HCT116 (cell line): Measurements from ENCODE around the gene FAR1. TPM values are rescaled to one million over a fixed set of nuclear protein-coding genes. Genes with fewer than 3 reads are reported as not detected.

ENCODE experiments used
- ATAC-seq: fragments of 200-7000 bp; cut with Tn5 transposase; 2 replicates; pipeline ENCODE4 v1.9.1; 2020; ENCODE audit warnings: mild to moderate bottlenecking, moderate library complexity
- BruUV-seq: library from RNA; stranded (reverse); fragments of 400-500 nt; replicated peaks from 2 replicates; lab custom pipeline; 2021; lab: Mats Ljungman, UMichigan
- CTCF ChIA-PET: fragments of 300-600 bp; sonication (Branson Sonifier 250); formaldehyde crosslinking; loops from one replicate; lab custom pipeline; 2021; ENCODE audit warnings: antibody characterized with exemption; lab: Charles Lee
- POLR2A ChIA-PET: fragments of 300-600, 350-600 bp; sonication (Branson Sonifier 250); formaldehyde crosslinking; loops from one replicate; lab custom pipeline; 2021; ENCODE audit warnings: antibody characterized with exemption; lab: Charles Lee
- RAD21 ChIA-PET, 2 experiments: fragments of 300-600 bp; sonication (Branson Sonifier 250); formaldehyde crosslinking; loops; one replicate each; lab custom pipeline; 2023; ENCODE audit warnings: low total read pairs in 2 of 2; ENCODE audit not compliant: uncharacterized antibody in 2 of 2, unreplicated experiment in 2 of 2, low non-redundant PET in 1 of 2; lab: Charles Lee
- DNase-seq: peaks from one replicate; pipeline ENCODE4 v3.0.0-alpha.2; 2010; ENCODE audit warnings: low read depth, low spot score
- H2AFZ ChIP-seq: fragments of 200-600 bp; shearing (Covaris generic), sonication (generic); 2 replicates; pipeline ENCODE4 v1.6.1; 2017; ENCODE audit warnings: low read depth, mixed run types, mixed read lengths, antibody characterized with exemption, low read length; ENCODE audit not compliant: poor library complexity, severe bottlenecking
- H3K27ac ChIP-seq: 2 replicates; pipeline ENCODE4 v1.5.1; 2012; ENCODE audit warnings: low read depth, low read length
- H3K27me3 ChIP-seq: fragments of 200-600 bp; sonication (generic); 2 replicates; pipeline ENCODE4 v1.6.1; 2016; ENCODE audit warnings: mixed run types, low read length, mixed read lengths; ENCODE audit not compliant: insufficient read depth
- H3K36me3 ChIP-seq, 2 experiments: fragments of 200-500 bp in 1 of 2; fragments of 200-600 bp in 1 of 2; sonication (Bioruptor generic) in 1 of 2; sonication (generic) in 1 of 2; 2 replicates each; pipeline versions ENCODE4 v1.5.1 to v1.6.1; 2014 to 2016; ENCODE audit warnings: low read length in 2 of 2, inconsistent platforms in 1 of 2, mixed read lengths in 1 of 2, mixed run types in 1 of 2; ENCODE audit not compliant: insufficient read depth in 2 of 2, control insufficient read depth in 1 of 2
- H3K4me1 ChIP-seq, 2 experiments: fragments of 200-600 bp in 1 of 2; sonication (generic) in 1 of 2; 2 replicates each; pipeline versions ENCODE4 v1.5.1 to v1.6.1; 2012 to 2017; ENCODE audit warnings: low read length in 2 of 2, inconsistent platforms in 1 of 2, mild to moderate bottlenecking in 1 of 2, mixed read lengths in 1 of 2, mixed run types in 1 of 2, moderate library complexity in 1 of 2; ENCODE audit not compliant: insufficient read depth in 2 of 2, control insufficient read depth in 1 of 2
- H3K4me2 ChIP-seq: fragments of 200-600 bp; sonication (generic); 2 replicates; pipeline ENCODE4 v1.6.1; 2017; ENCODE audit warnings: mixed run types, low read length, mixed read lengths
- H3K4me3 ChIP-seq, 2 experiments: fragments of 200-600 bp in 1 of 2; sonication (generic) in 1 of 2; replicated peaks in 1 of 2; 2 replicates each; pipeline ENCODE4 v1.5.1; 2011 to 2016; ENCODE audit warnings: low read length in 2 of 2, control low read depth in 1 of 2, low read depth in 1 of 2, mild to moderate bottlenecking in 1 of 2, mixed read lengths in 1 of 2, mixed run types in 1 of 2
- H3K79me2 ChIP-seq: fragments of 200-600 bp; sonication (generic); 2 replicates; pipeline ENCODE4 v1.6.1; 2017; ENCODE audit warnings: mild to moderate bottlenecking, mixed run types, low read length, moderate library complexity, mixed read lengths; ENCODE audit not compliant: insufficient read depth
- H3K9ac ChIP-seq: fragments of 200-600 bp; sonication (generic); 2 replicates; pipeline ENCODE4 v1.6.1; 2016; ENCODE audit warnings: low read length, mixed read lengths
- H3K9me2 ChIP-seq: fragments of 200-600 bp; sonication (generic), shearing (Covaris generic); 2 replicates; pipeline ENCODE4 v1.6.1; 2017; ENCODE audit warnings: mixed run types, mild to moderate bottlenecking, moderate library complexity; ENCODE audit not compliant: insufficient read depth
- H3K9me3 ChIP-seq, 2 experiments: fragments of 200-500 bp in 1 of 2; fragments of 200-600 bp in 1 of 2; sonication (Bioruptor generic) in 1 of 2; sonication (generic) in 1 of 2; 2 replicates each; pipeline ENCODE4 v1.6.1; 2014 to 2017; ENCODE audit warnings: low read length in 2 of 2, mixed read lengths in 2 of 2, inconsistent platforms in 1 of 2, low read depth in 1 of 2, mild to moderate bottlenecking in 1 of 2, mixed run types in 1 of 2, moderate library complexity in 1 of 2; ENCODE audit not compliant: control insufficient read depth in 1 of 2, insufficient read depth in 1 of 2
- H4K20me1 ChIP-seq: fragments of 200-600 bp; sonication (generic), shearing (Covaris generic); 2 replicates; pipeline ENCODE4 v1.6.1; 2017; ENCODE audit warnings: mixed run types, mild to moderate bottlenecking, moderate library complexity; ENCODE audit not compliant: insufficient read depth
- CBX3 ChIP-seq: IDR thresholded peaks from 2 replicates; pipeline ENCODE4 v1.6.1; 2012; ENCODE audit warnings: low read depth
- CEBPB ChIP-seq: IDR thresholded peaks from 2 replicates; pipeline ENCODE4 v1.6.1; 2012; ENCODE audit warnings: low read depth
- REST ChIP-seq: IDR thresholded peaks from 2 replicates; pipeline ENCODE4 v1.6.1; 2012; ENCODE audit warnings: low read depth
- SIN3A ChIP-seq: IDR thresholded peaks from 2 replicates; pipeline ENCODE4 v1.6.1; 2012; ENCODE audit warnings: low read depth
- SP1 ChIP-seq: IDR thresholded peaks from 2 replicates; pipeline ENCODE4 v1.6.1; 2012; ENCODE audit warnings: low read depth
- SRF ChIP-seq: IDR thresholded peaks from 2 replicates; pipeline ENCODE4 v1.6.1; 2012; ENCODE audit warnings: low read depth
- ZNF274 ChIP-seq: fragments of 200-500 bp; sonication (Bioruptor generic); IDR thresholded peaks from 2 replicates; pipeline ENCODE4 v1.6.1; 2014; ENCODE audit warnings: mild to moderate bottlenecking, low read depth, low read length, inconsistent platforms
- intact Hi-C: fragments of 100-400 bp; cut with micrococcal nuclease; formaldehyde crosslinking; loops from 2 replicates; pipeline ENCODE4 v1.10.0; 2022
- total RNA-seq: library from RNA; stranded (reverse); gene quantifications from one replicate; pipeline ENCODE4 v1.2.1, GENCODE V29; 2021; ENCODE audit not compliant: unreplicated experiment
- TF ChIP-seq, protein P1 (sequence below): IDR thresholded peaks from 2 replicates; pipeline ENCODE4 v1.6.1; 2012

Gene FAR1
- total RNA-seq, 1 experiment from 2014 or later, result 74.3 TPM

DNA sequence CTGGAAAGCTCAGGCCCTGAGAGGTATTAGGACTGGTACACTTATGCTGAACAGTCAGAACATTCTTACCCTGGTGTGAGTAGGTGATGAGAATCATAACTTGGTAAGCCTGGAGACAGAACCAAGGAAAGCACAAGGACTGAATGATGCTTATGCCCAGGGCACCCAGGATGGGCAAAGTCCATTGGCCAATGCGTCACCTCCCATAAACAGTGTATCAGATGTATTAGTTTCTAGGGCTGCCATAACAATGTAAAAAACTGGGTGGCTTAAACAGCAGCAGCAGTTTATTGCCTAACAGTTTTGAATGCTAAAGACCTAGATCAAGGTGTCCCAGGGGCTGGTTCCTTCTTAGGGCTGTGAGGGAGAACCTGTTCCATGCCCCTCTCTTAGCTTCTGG lies 107.0 kb downstream of the FAR1 start:
- Histone ChIP-seq H3K9me3 (no peaks in the 10 kb centered on the region), H3K36me3 (no peaks in the 10 kb centered on the region), H3K9me2 (no peaks in the 10 kb centered on the region), H3K4me1 (no peaks in the 10 kb centered on the region), H3K79me2 (no peaks in the 10 kb centered on the region), H4K20me1 (no peaks in the 10 kb centered on the region), H3K27ac (no peak overlapping the region), H3K9ac (no peak overlapping the region), H2AFZ (no peak overlapping the region), H3K4me3 (no peak overlapping the region), H3K4me2 (no peak overlapping the region), H3K27me3 (no peaks in the 10 kb centered on the region)
- TF ChIP-seq SP1 (no peak), SIN3A (no peak), ZNF274 (no peak), SRF (no peak), CEBPB (no peak), CBX3 (no peak), REST (no peak)
- TF ChIP-seq, protein P1, sequence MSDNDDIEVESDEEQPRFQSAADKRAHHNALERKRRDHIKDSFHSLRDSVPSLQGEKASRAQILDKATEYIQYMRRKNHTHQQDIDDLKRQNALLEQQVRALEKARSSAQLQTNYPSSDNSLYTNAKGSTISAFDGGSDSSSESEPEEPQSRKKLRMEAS, result no peak
- ChIA-PET POLR2A (no interaction called here), CTCF (interaction anchor here (1.0 to 2.0 kb wide), 8 partner anchors 14 to 373 kb away, joined by 3 to 17 read pairs (median 5); no protein-coding TSS in a partner anchor), RAD21 (interaction anchor here (1.0 kb wide), 2 partner anchors 175 to 373 kb away, joined by 3 read pairs; no protein-coding TSS in a partner anchor)
- intact Hi-C loops, result loop anchor here (10.0 kb wide), 1 partner anchor 1129 kb away; no protein-coding TSS in a partner anchor
- ATAC-seq, result no peak
- no TSS peak for BruUV-seq
- DNase-seq, result no peak
